ENCODE data around the gene KLF12. TPM values are rescaled to one million over a fixed set of nuclear protein-coding genes. Genes with fewer than 3 reads are reported as not detected.

KLF12 gene
- total and polyA plus RNA-seq, 2 experiments from 2014 or later, result 5.1 to 13.9 TPM

- no peaks in the 10 kb centered on the region for H4K20me1 ChIP-seq (ENCODE audit: insufficient read depth, poor library complexity, severe bottlenecking)
- no peaks in the 10 kb centered on the region for H3K9me3 ChIP-seq (ENCODE audit: low read depth)
- peaks cover 66% of the 10 kb centered on the region for H3K79me2 ChIP-seq
- DNase-seq (ENCODE audit: low spot score), result no peak
- no peaks in the 10 kb centered on the region for H3K27me3 ChIP-seq
- H3K4me2 ChIP-seq, result no peak overlapping the region
- H3K9me2 ChIP-seq (replicated peaks; ENCODE audit: insufficient read depth), result no peaks in the 10 kb centered on the region
- H3K4me1 ChIP-seq (ENCODE audit: insufficient read depth), result no peaks in the 10 kb centered on the region
- H3K36me3 ChIP-seq (replicated peaks; ENCODE audit: insufficient read depth, low read depth), result no peaks in the 10 kb centered on the region
- no peak overlapping the region for H3K4me3 ChIP-seq
- no peak overlapping the region for H3K27ac ChIP-seq
- no peak overlapping the region for H2AFZ ChIP-seq
- WGBS (ENCODE audit: low lambda C conversion rate, missing lambda C conversion rate), result 90% methylated on average over 1 of the region's 1 CpG
- TF ChIP-seq EZH2 (IDR thresholded peaks at IDR 0.05; ENCODE audit: borderline replicate concordance), result no peak
- TF ChIP-seq CTCF (IDR thresholded peaks at IDR 0.05; ENCODE audit: poor library complexity), result no peak
- TF ChIP-seq EZH2phosphoT487 (IDR thresholded peaks at IDR 0.05; ENCODE audit: low read depth, severe bottlenecking, unreplicated experiment), result no peak
Measured at GRCh38 chr13:74098077-74098476, 36.1 kb downstream of the KLF12 start.

DNA sequence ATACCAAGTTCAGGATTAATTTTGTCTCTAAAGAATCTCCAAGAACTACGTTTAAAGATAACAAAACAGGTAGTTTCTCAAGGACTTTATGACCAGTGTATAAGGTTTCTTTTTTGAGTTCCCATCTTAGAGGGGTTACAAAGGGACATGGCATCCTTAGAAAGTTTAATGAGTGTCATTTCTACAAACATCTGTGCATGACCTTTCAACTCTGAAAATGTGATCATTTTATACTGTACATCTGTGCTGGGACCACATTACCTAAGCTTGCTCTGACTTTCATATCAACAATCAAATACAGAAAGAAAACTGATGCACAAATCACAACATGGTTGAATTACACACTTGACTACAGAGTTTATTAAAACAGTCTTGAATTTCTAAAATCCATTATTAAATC is 37.1 kb downstream of the KLF12 start:
- peaks cover 61% of the 10 kb centered on the region for H3K79me2 ChIP-seq

GRCh38 chr13:74093691-74094090 is 40.5 kb downstream of the KLF12 start:
- Histone ChIP-seq H2AFZ (no peak overlapping the region), H3K4me2 (no peak overlapping the region), H3K27ac (no peak overlapping the region), H3K4me3 (no peak overlapping the region), H3K36me3 (replicated peaks; ENCODE audit: insufficient read depth, low read depth) (no peaks in the 10 kb centered on the region), H3K9me3 (ENCODE audit: low read depth) (no peaks in the 10 kb centered on the region), H3K27me3 (no peaks in the 10 kb centered on the region), H3K79me2 (peaks cover 53% of the 10 kb centered on the region), H3K9me2 (replicated peaks; ENCODE audit: insufficient read depth) (no peaks in the 10 kb centered on the region), H3K4me1 (ENCODE audit: insufficient read depth) (no peaks in the 10 kb centered on the region), H4K20me1 (ENCODE audit: insufficient read depth, poor library complexity, severe bottlenecking) (no peaks in the 10 kb centered on the region)
- no peak for DNase-seq (ENCODE audit: low spot score)
- no peak for TF ChIP-seq EZH2 (IDR thresholded peaks at IDR 0.05; ENCODE audit: borderline replicate concordance)
- no peak for TF ChIP-seq EZH2phosphoT487 (IDR thresholded peaks at IDR 0.05; ENCODE audit: low read depth, severe bottlenecking, unreplicated experiment)
- TF ChIP-seq CTCF (IDR thresholded peaks at IDR 0.05; ENCODE audit: poor library complexity), result no peak

More for the DNA sequence above, 37.1 kb downstream of the KLF12 start:
- Histone ChIP-seq H3K36me3 (replicated peaks; ENCODE audit: insufficient read depth, low read depth) (no peaks in the 10 kb centered on the region), H3K4me1 (ENCODE audit: insufficient read depth) (no peaks in the 10 kb centered on the region), H3K9me3 (ENCODE audit: low read depth) (no peaks in the 10 kb centered on the region), H3K27me3 (no peaks in the 10 kb centered on the region), H3K4me3 (no peak overlapping the region), H3K4me2 (no peak overlapping the region), H2AFZ (no peak overlapping the region), H3K27ac (no peak overlapping the region), H3K9me2 (replicated peaks; ENCODE audit: insufficient read depth) (no peaks in the 10 kb centered on the region), H4K20me1 (ENCODE audit: insufficient read depth, poor library complexity, severe bottlenecking) (no peaks in the 10 kb centered on the region)
- no peak for DNase-seq (ENCODE audit: low spot score)
- TF ChIP-seq EZH2phosphoT487 (IDR thresholded peaks at IDR 0.05; ENCODE audit: low read depth, severe bottlenecking, unreplicated experiment) (no peak), EZH2 (IDR thresholded peaks at IDR 0.05; ENCODE audit: borderline replicate concordance) (no peak), CTCF (IDR thresholded peaks at IDR 0.05; ENCODE audit: poor library complexity) (no peak)
- 63% methylated on average over 1 of the region's 1 CpG for WGBS (ENCODE audit: low lambda C conversion rate, missing lambda C conversion rate)

DNA sequence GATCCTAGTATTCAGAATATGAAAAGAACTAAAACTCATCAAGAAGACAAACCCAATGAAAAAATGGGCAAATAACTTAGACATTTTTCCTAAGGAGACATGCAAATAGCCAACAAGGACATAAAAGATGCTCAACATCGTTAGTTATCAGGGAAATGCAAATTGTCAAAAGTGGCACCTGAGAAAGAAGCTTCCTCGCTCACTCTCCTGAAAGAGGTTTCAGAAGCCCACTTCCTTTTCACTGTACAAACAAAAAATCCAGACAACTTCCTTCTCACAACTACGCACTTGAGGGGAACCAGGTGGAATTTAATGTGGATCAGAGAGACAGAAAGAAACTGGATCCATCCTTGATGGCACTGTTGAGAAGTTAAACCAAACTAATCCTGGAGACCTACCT is 41.5 kb downstream of the KLF12 start:
- 83% methylated on average over 3 of the region's 3 CpGs for WGBS (ENCODE audit: low lambda C conversion rate, missing lambda C conversion rate)
- Histone ChIP-seq H3K9me2 (replicated peaks; ENCODE audit: insufficient read depth) (no peaks in the 10 kb centered on the region), H3K4me2 (no peak overlapping the region), H3K27ac (no peak overlapping the region), H3K4me1 (ENCODE audit: insufficient read depth) (no peaks in the 10 kb centered on the region), H4K20me1 (ENCODE audit: insufficient read depth, poor library complexity, severe bottlenecking) (no peaks in the 10 kb centered on the region), H3K79me2 (peaks cover 53% of the 10 kb centered on the region), H3K4me3 (no peak overlapping the region), H3K9me3 (ENCODE audit: low read depth) (no peaks in the 10 kb centered on the region), H3K27me3 (no peaks in the 10 kb centered on the region), H2AFZ (no peak overlapping the region), H3K36me3 (replicated peaks; ENCODE audit: insufficient read depth, low read depth) (no peaks in the 10 kb centered on the region)
- TF ChIP-seq CTCF (IDR thresholded peaks at IDR 0.05; ENCODE audit: poor library complexity) (no peak), EZH2 (IDR thresholded peaks at IDR 0.05; ENCODE audit: borderline replicate concordance) (no peak), EZH2phosphoT487 (IDR thresholded peaks at IDR 0.05; ENCODE audit: low read depth, severe bottlenecking, unreplicated experiment) (no peak)
- no peak for DNase-seq (ENCODE audit: low spot score)
